HG02840 (cell line): ENCODE data around the gene BMERB1.
"Not testable (repeated sequence)": the region's sequence is repeated elsewhere in the genome, so short reads cannot be mapped to it uniquely, and the experiment has no call there.

Source experiments
- ATAC-seq: cut with Tn5 transposase; IDR thresholded peaks from one replicate; pipeline ENCODE4 v1.9.1; 2021; ENCODE audit warnings: mild to moderate bottlenecking, moderate library complexity, moderate number of reproducible peaks; ENCODE audit not compliant: unreplicated experiment, low FRiP score

BMERB1 gene

GRCh38 chr16:15548482-15548891, 114.1 kb downstream of the BMERB1 start:
- ATAC-seq: no peak

DNA sequence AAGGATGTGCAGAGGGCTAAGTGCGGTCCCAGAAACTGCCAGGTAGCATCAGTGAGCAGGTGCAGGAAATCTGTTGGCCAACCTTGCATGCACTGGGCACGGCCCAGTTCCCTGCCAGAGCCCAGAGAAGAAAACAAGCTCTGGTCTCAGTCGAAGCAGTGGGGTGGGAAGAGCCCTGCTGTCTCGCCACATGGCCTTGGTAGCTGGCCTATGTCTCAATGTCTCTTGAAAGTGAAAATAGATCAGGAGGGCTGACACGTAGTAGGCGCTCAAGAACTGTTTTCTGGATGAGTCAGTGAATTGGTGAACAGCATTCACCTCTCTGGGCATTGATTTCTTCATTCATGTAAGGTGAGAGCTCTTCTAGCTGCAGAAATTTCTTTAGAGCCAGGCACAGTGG, 118.1 kb downstream of the BMERB1 start:
- ATAC-seq: no peak

GRCh38 chr16:15553313-15554088, 119.1 kb downstream of the BMERB1 start:
- no peak for ATAC-seq

DNA sequence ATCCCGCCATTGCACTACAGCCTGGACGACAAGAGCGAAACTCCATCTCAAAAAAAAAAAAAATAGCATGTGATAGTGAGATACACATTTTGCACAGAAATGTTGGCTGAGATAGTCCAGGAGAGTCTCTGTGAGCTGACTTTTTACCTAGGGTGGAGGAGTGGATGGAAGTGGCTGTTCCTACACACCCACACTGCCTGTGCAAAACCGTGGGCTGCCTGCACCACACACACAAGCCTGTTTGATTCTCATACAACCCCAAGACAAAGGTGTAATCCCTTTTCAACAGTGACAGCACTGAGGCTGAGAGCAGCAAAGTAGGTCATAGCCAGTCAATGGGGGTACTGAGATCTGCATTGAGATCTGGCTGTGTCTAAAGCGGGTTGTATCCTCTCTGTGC, 121.7 kb downstream of the BMERB1 start:
- ATAC-seq: no peak

GRCh38 chr16:15557258-15557657, 122.9 kb downstream of the BMERB1 start:
- ATAC-seq: no peak

- ATAC-seq: no peak
These were observed 124.8 kb downstream of the BMERB1 start for GRCh38 chr16:15559176-15559575.

DNA sequence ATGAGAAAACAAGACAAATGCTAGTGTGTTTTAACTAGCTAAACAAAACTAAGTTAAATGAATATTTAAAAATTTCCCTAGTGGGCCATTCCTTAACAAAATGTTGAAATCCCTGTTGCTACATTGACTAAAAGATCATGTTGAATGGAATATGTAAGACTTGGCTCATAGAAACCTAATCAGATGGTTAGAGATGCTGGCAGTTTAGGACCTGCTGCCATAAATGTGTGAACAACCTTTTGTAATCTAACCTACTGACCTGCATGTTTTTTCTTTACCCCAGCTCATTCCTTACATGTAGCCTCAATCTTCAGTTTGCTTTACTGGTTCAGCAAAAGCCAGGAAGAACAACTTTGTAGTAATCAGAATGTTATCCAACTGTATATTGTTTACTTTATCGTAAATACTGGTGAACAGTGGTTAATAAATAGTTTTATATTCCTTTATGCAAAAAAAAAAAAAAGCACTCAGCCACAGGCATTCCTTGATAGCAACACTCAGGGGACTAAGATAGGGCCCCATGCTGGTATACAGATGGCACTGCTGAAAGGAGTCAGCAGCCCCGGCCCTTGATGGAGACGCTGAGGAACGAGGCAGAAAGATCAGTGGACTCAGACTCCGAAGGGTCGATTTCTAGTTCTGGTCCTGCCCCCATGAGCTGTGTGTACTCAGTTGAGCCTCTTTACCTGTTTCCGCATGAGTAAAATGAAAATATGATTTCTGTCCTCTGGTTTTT, 130.4 kb downstream of the BMERB1 start:
- no peak for ATAC-seq

DNA sequence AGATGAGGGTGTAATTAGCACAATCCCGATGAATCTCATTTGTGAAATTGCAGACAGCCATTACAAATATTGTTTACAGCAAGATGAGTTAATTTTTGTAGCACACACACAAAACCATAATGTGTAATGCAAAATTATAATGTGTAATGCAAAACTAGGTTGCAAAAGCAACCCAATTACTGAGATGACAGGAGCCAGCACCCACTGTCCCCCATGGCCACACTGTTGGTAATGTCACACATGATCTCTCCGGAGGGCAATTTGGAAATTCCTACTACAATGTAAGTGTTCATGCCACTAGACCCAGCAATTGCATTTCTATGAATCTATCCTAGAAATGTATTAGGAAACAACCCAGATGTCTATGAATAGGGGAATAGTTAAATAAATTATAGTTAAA, 131.7 kb downstream of the BMERB1 start:
- ATAC-seq: no peak

- ATAC-seq: no peak
These were observed 133.4 kb downstream of the BMERB1 start for GRCh38 chr16:15567823-15568222.

- not testable (repeated sequence) for ATAC-seq
These were observed 136.3 kb downstream of the BMERB1 start for GRCh38 chr16:15570666-15571065.

DNA sequence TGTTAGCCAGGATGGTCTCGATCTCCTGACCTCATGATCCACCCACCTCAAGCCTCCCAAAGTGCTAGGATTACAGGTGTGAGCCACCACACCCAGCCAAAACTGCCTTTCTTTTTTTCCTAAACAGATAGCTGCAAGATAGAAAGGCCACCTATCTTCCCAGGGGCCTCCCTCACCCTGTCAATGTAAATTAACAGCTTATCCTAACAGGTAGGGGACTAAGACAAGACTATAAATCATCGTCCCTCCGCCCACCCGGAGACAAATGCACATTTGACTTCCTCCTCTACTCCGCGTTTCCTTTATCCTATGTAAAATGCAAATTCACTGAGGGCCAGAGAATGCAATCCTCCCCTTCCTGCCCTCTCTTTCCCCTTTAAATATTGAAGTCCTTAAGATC, 137.2 kb downstream of the BMERB1 start:
- ATAC-seq: no peak

GRCh38 chr16:15572329-15573001, 138.1 kb downstream of the BMERB1 start:
- no peak for ATAC-seq

DNA sequence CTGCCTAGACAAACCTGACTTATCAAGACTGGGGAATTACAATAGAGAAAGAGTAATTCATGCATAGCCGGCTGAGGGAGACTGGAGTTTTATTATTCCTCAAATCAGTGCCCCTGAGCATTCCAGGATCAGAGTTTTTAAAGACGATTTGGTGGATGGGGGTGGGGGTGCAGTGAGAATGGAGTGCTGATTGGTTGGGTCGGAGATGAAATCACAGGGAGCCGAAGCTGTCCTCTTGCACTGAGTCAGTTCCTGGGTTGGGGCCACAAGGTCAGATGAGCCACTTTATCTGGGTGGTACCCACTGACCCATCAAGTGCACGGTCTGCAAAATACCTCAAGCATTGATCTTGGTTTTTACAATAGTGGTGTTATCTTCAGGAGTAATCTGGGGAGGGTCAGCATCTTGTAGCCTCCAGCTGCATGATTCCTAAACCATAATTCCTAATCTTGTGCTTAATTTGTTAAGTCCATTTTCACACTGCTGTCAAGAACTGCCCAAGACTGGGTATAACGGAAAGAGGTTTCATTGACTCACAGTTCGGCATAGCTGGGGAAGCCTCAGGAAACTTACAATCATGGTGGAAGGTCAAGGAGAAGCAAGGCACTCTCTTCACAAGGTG, 139.0 kb downstream of the BMERB1 start:
- no peak for ATAC-seq

DNA sequence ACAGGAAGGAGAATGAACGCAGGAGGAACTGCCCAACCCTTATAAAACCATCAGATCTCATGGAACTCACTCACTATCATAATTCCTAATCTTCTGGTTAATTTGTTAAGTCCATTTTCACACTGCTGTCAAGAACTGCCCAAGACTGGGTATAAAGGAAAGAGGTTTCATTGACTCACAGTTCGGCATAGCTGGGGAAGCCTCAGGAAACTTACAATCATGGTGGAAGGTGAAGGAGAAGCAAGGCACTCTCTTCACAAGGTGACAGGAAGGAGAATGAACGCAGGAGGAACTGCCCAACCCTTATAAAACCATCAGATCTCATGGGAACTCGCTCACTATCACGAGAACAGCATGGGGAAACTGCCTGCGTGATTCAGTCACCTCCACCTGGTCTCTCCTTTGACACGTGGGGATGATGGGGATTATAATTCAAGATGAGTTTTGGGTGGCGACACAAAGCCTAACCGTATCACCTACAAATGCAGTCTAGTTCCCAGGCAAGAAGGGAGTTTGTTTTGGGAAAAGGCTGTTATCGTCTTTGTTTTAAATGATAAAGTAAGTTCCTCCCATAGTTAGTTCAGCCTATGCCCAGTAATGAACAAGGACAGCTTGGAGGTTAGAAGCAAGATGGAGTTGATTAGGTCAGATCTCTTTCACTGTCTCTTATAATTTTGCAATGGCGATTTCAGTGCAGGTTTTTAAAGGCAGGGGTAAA, 139.7 kb downstream of the BMERB1 start:
- not testable (repeated sequence) for ATAC-seq

- no peak for ATAC-seq
These were observed 140.2 kb downstream of the BMERB1 start for GRCh38 chr16:15574614-15574948.

DNA sequence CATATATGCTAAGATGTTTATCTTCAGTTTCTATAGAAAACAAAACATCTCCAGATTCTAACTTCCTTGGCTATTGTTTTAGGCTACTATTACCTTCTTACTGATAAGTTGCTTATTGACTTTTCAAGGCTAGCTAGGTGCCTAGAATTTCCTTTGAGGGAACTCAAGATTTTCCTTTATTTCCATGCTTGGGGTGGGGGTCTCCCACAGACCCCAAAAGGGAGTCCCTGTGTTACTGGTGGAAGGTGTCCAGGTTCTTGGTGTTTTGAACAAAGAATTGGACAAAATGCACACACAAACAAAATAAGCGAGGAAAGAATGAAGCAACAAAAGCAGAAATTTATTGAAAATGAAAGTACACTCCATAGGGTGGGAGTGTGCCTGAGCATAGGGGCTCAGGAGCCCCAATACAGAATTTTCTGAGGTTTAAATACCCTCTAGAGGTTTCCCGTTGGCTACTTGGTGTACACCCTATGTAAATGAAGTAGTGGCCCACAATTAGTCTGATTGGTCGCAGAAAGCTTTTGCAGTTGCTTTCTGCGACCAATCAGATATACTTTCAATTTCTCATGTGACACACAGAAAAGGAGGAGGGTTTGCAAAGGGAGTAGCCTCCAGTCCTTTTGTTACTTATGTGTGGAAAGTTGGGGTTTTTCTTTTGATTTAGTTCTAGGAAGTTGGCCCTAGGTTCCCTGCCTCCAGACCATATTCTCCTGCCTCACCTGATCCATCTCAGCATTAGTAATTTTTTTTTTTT, 141.1 kb downstream of the BMERB1 start:
- no peak for ATAC-seq

- no peak for ATAC-seq
These were observed 142.9 kb downstream of the BMERB1 start for GRCh38 chr16:15576960-15577958.

DNA sequence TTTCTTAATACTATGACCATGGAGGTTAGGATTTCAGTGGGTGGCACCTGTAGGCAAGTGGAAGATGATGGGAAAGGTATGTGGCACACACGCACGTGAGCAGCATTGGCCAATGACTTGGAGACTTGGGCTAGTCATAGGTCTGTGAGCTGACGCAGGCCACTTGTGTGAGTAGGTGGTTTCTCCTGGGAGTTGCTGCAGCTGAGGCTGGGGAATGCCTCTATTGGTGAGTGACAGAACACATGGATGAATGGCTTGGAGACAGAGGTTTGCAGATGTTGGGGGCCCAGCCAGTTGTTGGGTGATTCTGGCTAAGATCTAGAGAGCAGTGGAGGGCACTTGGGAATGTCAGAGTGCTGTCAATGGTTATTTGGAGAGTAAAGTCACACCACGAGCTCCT, 144.4 kb downstream of the BMERB1 start:
- no peak for ATAC-seq
